Ovary (tissue), 3 donors: ENCODE results near the gene ELAVL1.

Source experiments
- CTCF ChIP-seq, 3 donors: fragments of 450-650 bp in 2 of 3; fragments of 200-600 bp in 1 of 3; IDR thresholded peaks; one replicate each; pipeline versions ENCODE4 v1.5.1 to v1.8.0; 2016 to 2022; ENCODE audit warnings: antibody characterized with exemption in 3 of 3, mild to moderate bottlenecking in 1 of 3
- POLR2A ChIP-seq: fragments of 450-650 bp; IDR thresholded peaks from one replicate; pipeline ENCODE4 v1.6.1; 2017; ENCODE audit warnings: antibody characterized with exemption, mild to moderate bottlenecking, moderate library complexity
- donor health status: DM: no; HTN: no; CAD: no.

DNA sequence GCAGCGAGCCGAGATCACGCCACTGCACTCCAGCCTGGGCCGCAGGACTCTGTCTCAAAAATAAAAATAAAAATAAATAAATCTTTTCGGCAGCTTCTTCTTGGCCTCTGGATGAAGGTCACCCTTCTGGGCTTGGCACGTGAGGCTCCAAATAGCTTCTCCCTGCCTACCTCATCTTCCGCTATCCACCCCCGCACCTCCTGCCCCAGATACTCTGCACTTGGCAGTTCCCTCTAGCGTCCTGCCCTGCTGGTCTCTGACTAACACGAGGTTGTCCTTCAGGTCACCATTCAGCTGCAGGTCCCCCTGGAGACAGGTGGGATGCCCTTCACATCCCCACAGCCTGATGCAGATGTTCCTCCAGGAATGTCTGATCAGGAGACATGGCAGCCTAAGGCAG lies 38.6 kb upstream of the ELAVL1 start:
- no peak for TF ChIP-seq CTCF (IDR thresholded peaks at IDR 0.05)
- TF ChIP-seq POLR2A = no peak
